ENCODE results near the gene PARD3. TPM values are rescaled to one million over a fixed set of nuclear protein-coding genes. Genes with fewer than 3 reads are reported as not detected.

PARD3 gene
- total and polyA plus RNA-seq, 2 donors (not counting 3 experiments of a cell fraction or from before 2014, with no cell fraction given): 7.3 to 24.1 TPM

DNA sequence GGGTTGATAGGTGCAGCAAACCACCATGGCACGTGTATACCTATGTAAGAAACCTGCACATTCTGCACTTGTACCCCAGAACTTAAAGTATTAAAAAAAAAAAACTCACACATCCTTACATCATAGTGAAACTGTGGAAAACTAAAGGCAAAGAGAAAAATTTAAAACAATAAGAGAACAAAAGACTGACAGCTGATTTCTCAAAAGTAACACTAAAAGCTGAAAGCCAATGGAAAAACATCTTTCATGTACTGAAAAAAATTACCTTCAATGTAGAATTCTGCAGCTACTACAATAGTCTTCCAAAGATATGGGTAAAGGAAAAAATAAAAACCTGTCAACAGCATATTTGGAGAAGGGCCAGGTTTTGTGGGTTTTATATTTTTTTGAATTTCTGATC is 751.5 kb downstream of the PARD3 start:
- no peaks in the 10 kb centered on the region for H3K9me1 ChIP-seq (replicated peaks; ENCODE audit: control insufficient read depth, extremely low read depth, insufficient read depth, low read length)
- no TSS peak for BruUV-seq (replicated peaks)
- TF ChIP-seq GATA2 (IDR thresholded peaks at IDR 0.05; ENCODE audit: insufficient read depth, insufficient read length, low read depth, low read length) (no peak), JUN (IDR thresholded peaks at IDR 0.05; ENCODE audit: borderline replicate concordance, insufficient read depth, insufficient read length, low read depth) (no peak), EZH2 (IDR thresholded peaks at IDR 0.05; ENCODE audit: borderline replicate concordance, low read depth, low read length, severe bottlenecking) (no peak), POLR2AphosphoS5 (IDR thresholded peaks at IDR 0.05; ENCODE audit: insufficient read depth, low read depth, low read length) (no peak), POLR2A (IDR thresholded peaks at IDR 0.05; ENCODE audit: low read depth, low read length) (no peak), FOS (IDR thresholded peaks at IDR 0.05; ENCODE audit: borderline replicate concordance, insufficient read depth, low read length) (no peak), MYC (IDR thresholded peaks at IDR 0.05; ENCODE audit: low read depth, low read length) (no peak)
- TF ChIP-seq, protein P1, sequence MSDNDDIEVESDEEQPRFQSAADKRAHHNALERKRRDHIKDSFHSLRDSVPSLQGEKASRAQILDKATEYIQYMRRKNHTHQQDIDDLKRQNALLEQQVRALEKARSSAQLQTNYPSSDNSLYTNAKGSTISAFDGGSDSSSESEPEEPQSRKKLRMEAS (IDR thresholded peaks at IDR 0.05; ENCODE audit: insufficient read depth, insufficient read length): no peak
- TF ChIP-seq, protein P2, sequence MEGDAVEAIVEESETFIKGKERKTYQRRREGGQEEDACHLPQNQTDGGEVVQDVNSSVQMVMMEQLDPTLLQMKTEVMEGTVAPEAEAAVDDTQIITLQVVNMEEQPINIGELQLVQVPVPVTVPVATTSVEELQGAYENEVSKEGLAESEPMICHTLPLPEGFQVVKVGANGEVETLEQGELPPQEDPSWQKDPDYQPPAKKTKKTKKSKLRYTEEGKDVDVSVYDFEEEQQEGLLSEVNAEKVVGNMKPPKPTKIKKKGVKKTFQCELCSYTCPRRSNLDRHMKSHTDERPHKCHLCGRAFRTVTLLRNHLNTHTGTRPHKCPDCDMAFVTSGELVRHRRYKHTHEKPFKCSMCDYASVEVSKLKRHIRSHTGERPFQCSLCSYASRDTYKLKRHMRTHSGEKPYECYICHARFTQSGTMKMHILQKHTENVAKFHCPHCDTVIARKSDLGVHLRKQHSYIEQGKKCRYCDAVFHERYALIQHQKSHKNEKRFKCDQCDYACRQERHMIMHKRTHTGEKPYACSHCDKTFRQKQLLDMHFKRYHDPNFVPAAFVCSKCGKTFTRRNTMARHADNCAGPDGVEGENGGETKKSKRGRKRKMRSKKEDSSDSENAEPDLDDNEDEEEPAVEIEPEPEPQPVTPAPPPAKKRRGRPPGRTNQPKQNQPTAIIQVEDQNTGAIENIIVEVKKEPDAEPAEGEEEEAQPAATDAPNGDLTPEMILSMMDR (IDR thresholded peaks at IDR 0.05; ENCODE audit: extremely low read depth in 1 of 2, insufficient read depth in 1 of 2, low read depth in 1 of 2, low read length in 2 of 2): no peak
- H3K27ac ChIP-seq (ENCODE audit: insufficient read depth, low read depth, low read length): no peak overlapping the region
- no peaks in the 10 kb centered on the region for H3K79me2 ChIP-seq (ENCODE audit: control insufficient read depth, insufficient read depth, low read length)
- H3K9me3 ChIP-seq (replicated peaks; ENCODE audit: control insufficient read depth, insufficient read depth, low read length): no peaks in the 10 kb centered on the region
- no peak overlapping the region for H2AFZ ChIP-seq (ENCODE audit: low read depth, low read length)
- POLR2A ChIA-PET: no interaction called here
- no peaks in the 10 kb centered on the region for H3K36me3 ChIP-seq (ENCODE audit: control insufficient read depth in 2 of 2, extremely low read depth in 1 of 2, insufficient read depth in 2 of 2, low read length in 2 of 2)
- dilution Hi-C loops (cut with MboI; ENCODE audit: extremely low pct_ligation_motif_present, low sequenced_read_pairs) (no loop called here), intact Hi-C loops (cut with micrococcal nuclease) (no loop called here)
- H3K4me3 ChIP-seq (replicated peaks in 1 of 3; ENCODE audit: insufficient read depth in 1 of 3, low read depth in 1 of 3, low read length in 3 of 3): no peak overlapping the region
- DNase-seq (ENCODE audit: low read depth, low spot score): no peak
- CTCF ChIA-PET: no interaction called here
- FAIRE-seq: no peak
- no peaks in the 10 kb centered on the region for H3K27me3 ChIP-seq (ENCODE audit: control insufficient read depth in 2 of 2, insufficient read depth in 2 of 2, low read length in 2 of 2)
- no peaks in the 10 kb centered on the region for H4K20me1 ChIP-seq (replicated peaks; ENCODE audit: control insufficient read depth, extremely low read depth, insufficient read depth, low read length)
- no peaks in the 10 kb centered on the region for H3K4me1 ChIP-seq (ENCODE audit: control insufficient read depth, extremely low read depth, insufficient read depth, low read length)
- no peak overlapping the region for H3K4me2 ChIP-seq (ENCODE audit: insufficient read depth, low read length)
- H3K9ac ChIP-seq (replicated peaks; ENCODE audit: extremely low read depth, insufficient read depth, low read length): no peak overlapping the region
